IMR-90 (cell line): ENCODE data around the gene ARMH2. TPM values are rescaled to one million over a fixed set of nuclear protein-coding genes. Genes with fewer than 3 reads are reported as not detected.

Experiments used
- ATAC-seq: fragments of 200-7000 bp; cut with Tn5 transposase; 2 replicates; pipeline ENCODE4 v1.9.1; 2020; ENCODE audit warnings: low read depth, mild to moderate bottlenecking, moderate library complexity
- BruUV-seq: library from RNA; stranded (reverse); fragments of 400-500 nt; replicated peaks from 2 replicates; lab custom pipeline; 2021; lab: Mats Ljungman, UMichigan
- CTCF ChIA-PET: fragments of 300-600 bp; formaldehyde crosslinking; extraction: SDS; loops from one replicate; lab custom pipeline; 2021; ENCODE audit warnings: antibody characterized with exemption; lab: Yijun Ruan, JAX
- POLR2A ChIA-PET: fragments of 300-600 bp; sonication (Branson Sonifier 250); formaldehyde crosslinking; loops from one replicate; lab custom pipeline; 2022; ENCODE audit warnings: antibody characterized with exemption; ENCODE audit not compliant: unreplicated experiment; lab: Charles Lee
- DNase-seq: peaks from one replicate; pipeline ENCODE4 v3.0.0; 2013
- H2AFZ ChIP-seq: replicated peaks from 2 replicates; pipeline ENCODE3; 2013; ENCODE audit warnings: low read length, mild to moderate bottlenecking; ENCODE audit not compliant: poor library complexity
- H2AK5ac ChIP-seq: 2 replicates; pipeline ENCODE4 v1.6.1; 2013; ENCODE audit warnings: low read depth, low read length, inconsistent platforms
- H2AK9ac ChIP-seq: replicated peaks from 2 replicates; pipeline ENCODE3; 2013; ENCODE audit warnings: mild to moderate bottlenecking, low read depth, low read length, moderate library complexity; ENCODE audit not compliant: poor library complexity
- H2BK120ac ChIP-seq: 2 replicates; pipeline ENCODE4 v1.6.1; 2013; ENCODE audit warnings: low read depth, low read length, inconsistent platforms
- H2BK15ac ChIP-seq: 3 replicates; pipeline ENCODE4 v1.6.1; 2013; ENCODE audit warnings: low read depth, low read length, inconsistent platforms
- H2BK20ac ChIP-seq: 2 replicates; pipeline ENCODE4 v1.6.1; 2013; ENCODE audit warnings: low read depth, mild to moderate bottlenecking, inconsistent platforms, low read length, moderate library complexity
- H2BK5ac ChIP-seq: 2 replicates; pipeline ENCODE4 v1.6.1; 2013; ENCODE audit warnings: mild to moderate bottlenecking, low read depth, low read length, inconsistent platforms; ENCODE audit not compliant: poor library complexity, severe bottlenecking
- H3K14ac ChIP-seq: replicated peaks from 2 replicates; pipeline ENCODE4 v1.6.1; 2013; ENCODE audit warnings: low read depth, low read length, inconsistent platforms
- H3K18ac ChIP-seq: 2 replicates; pipeline ENCODE4 v1.6.1; 2013; ENCODE audit warnings: low read depth, low read length, control low read depth
- H3K23ac ChIP-seq: 2 replicates; pipeline ENCODE4 v1.6.1; 2013; ENCODE audit warnings: low read depth, low read length, inconsistent platforms
- H3K27ac ChIP-seq: 2 replicates; pipeline ENCODE4 v1.5.1; 2013; ENCODE audit warnings: mild to moderate bottlenecking, control low read depth, low read length; ENCODE audit not compliant: insufficient read depth
- H3K27me3 ChIP-seq: 2 replicates; pipeline ENCODE4 v1.6.1; 2013; ENCODE audit warnings: low read length; ENCODE audit not compliant: control insufficient read depth, insufficient read depth
- H3K36me3 ChIP-seq: 2 replicates; pipeline ENCODE4 v1.6.1; 2013; ENCODE audit warnings: low read length, mixed read lengths; ENCODE audit not compliant: control insufficient read depth, insufficient read depth
- H3K4ac ChIP-seq: 2 replicates; pipeline ENCODE4 v1.6.1; 2013; ENCODE audit warnings: low read depth, low read length, inconsistent platforms
- H3K4me1 ChIP-seq: 2 replicates; pipeline ENCODE4 v1.6.1; 2013; ENCODE audit warnings: low read length, mixed read lengths; ENCODE audit not compliant: control insufficient read depth, insufficient read depth
- H3K4me2 ChIP-seq: 2 replicates; pipeline ENCODE4 v1.6.1; 2013; ENCODE audit warnings: low read depth, mild to moderate bottlenecking, control low read depth, low read length, moderate library complexity
- H3K4me3 ChIP-seq: 2 replicates; pipeline ENCODE4 v1.5.1; 2013; ENCODE audit warnings: low read depth, mild to moderate bottlenecking, control low read depth, low read length, moderate library complexity; ENCODE audit not compliant: insufficient read depth
- H3K56ac ChIP-seq: 2 replicates; pipeline ENCODE4 v1.6.1; 2013; ENCODE audit warnings: low read length, inconsistent platforms; ENCODE audit not compliant: insufficient read depth; ENCODE audit errors: extremely low read depth
- H3K79me1 ChIP-seq, 2 experiments: 2 replicates each; pipeline ENCODE4 v1.6.1; 2013; ENCODE audit warnings: low read length in 2 of 2, inconsistent platforms in 1 of 2, low read depth in 1 of 2
- H3K9ac ChIP-seq: 2 replicates; pipeline ENCODE4 v1.6.1; 2013; ENCODE audit warnings: low read depth, low read length, control low read depth
- H3K9me1 ChIP-seq: 2 replicates; pipeline ENCODE4 v1.6.1; 2013; ENCODE audit warnings: low read length, inconsistent platforms; ENCODE audit not compliant: insufficient read depth
- H3K9me3 ChIP-seq: 2 replicates; pipeline ENCODE4 v1.6.1; 2013; ENCODE audit warnings: low read length; ENCODE audit not compliant: control insufficient read depth, insufficient read depth
- H4K20me1 ChIP-seq: 2 replicates; pipeline ENCODE4 v1.6.1; 2013; ENCODE audit warnings: low read length, inconsistent platforms; ENCODE audit not compliant: insufficient read depth
- H4K5ac ChIP-seq: 2 replicates; pipeline ENCODE4 v1.6.1; 2013; ENCODE audit warnings: mild to moderate bottlenecking, low read depth, low read length, control low read depth
- H4K8ac ChIP-seq, 2 experiments: 2 replicates each; pipeline ENCODE4 v1.6.1; 2013; ENCODE audit warnings: low read depth in 2 of 2, low read length in 2 of 2, control low read depth in 1 of 2, inconsistent platforms in 1 of 2
- H4K91ac ChIP-seq: 2 replicates; pipeline ENCODE4 v1.6.1; 2013; ENCODE audit warnings: low read depth, low read length, inconsistent platforms; ENCODE audit not compliant: insufficient read depth
- BHLHE40 ChIP-seq: fragments of 150-350 bp; IDR thresholded peaks from 2 replicates; pipeline ENCODE4 v1.6.1; 2016; ENCODE audit warnings: mild to moderate bottlenecking, low read depth, low read length
- CEBPB ChIP-seq: IDR thresholded peaks from 2 replicates; pipeline ENCODE4 v1.6.1; 2012; ENCODE audit warnings: low read depth, low read length, improper control_type of control experiment
- CHD1 ChIP-seq: IDR thresholded peaks from 2 replicates; pipeline ENCODE4 v1.6.1; 2012; ENCODE audit warnings: low read depth, low read length, improper control_type of control experiment
- FOS ChIP-seq: fragments of 150-350 bp; IDR thresholded peaks from 2 replicates; pipeline ENCODE4 v1.6.1; 2016; ENCODE audit warnings: low read depth, low read length
- MAFK ChIP-seq: IDR thresholded peaks from 2 replicates; pipeline ENCODE4 v1.6.1; 2012; ENCODE audit warnings: low read depth, low read length, improper control_type of control experiment
- NFE2L2 ChIP-seq: fragments of 150-350 bp; IDR thresholded peaks from 2 replicates; pipeline ENCODE4 v1.6.1; 2016; ENCODE audit warnings: low read depth, mild to moderate bottlenecking, low read length
- dilution Hi-C: fragments of 300-500 bp; cut with HindIII; formaldehyde crosslinking; loops from one replicate; pipeline ENCODE4 v1.14.3; 2018; ENCODE audit warnings: low sequenced_read_pairs; ENCODE audit not compliant: unreplicated experiment
- in situ Hi-C: fragments of 300-500 bp; cut with MboI; formaldehyde crosslinking; loops from 3 replicates; pipeline ENCODE4 v1.14.3; 2019; ENCODE audit warnings: low sequenced_read_pairs, inconsistent platforms, mixed read lengths
- intact Hi-C: fragments of 100-400 bp; cut with micrococcal nuclease; formaldehyde crosslinking; loops from 2 replicates; pipeline ENCODE4 v1.10.0; 2022
- polyA plus RNA-seq, 3 experiments: library from polyadenylated mRNA; depleted of rRNA; stranded (reverse); fragments of >200 nt; gene quantifications; 2 replicates each; pipeline ENCODE4 v1.2.3, GENCODE V29; 2012; ENCODE audit warnings: low replicate concordance in 1 of 3
- total RNA-seq: library from RNA; depleted of rRNA; stranded (reverse); fragments of >200 nt; gene quantifications from 2 replicates; pipeline ENCODE4 v1.2.3, GENCODE V29; 2012
- TF ChIP-seq, protein P1 (sequence below): fragments of 150-350 bp; IDR thresholded peaks from 2 replicates; pipeline ENCODE4 v1.6.1; 2016; ENCODE audit warnings: low read depth, mild to moderate bottlenecking, low read length, moderate library complexity, borderline replicate concordance
- TF ChIP-seq, protein P2 (sequence below): conservative IDR thresholded peaks from 2 replicates; pipeline ENCODE4 v1.5.1; 2012; ENCODE audit warnings: mild to moderate bottlenecking, low read depth, low read length, improper control_type of control experiment
- TF ChIP-seq, protein P3 (sequence below): fragments of 150-350 bp; IDR thresholded peaks from 2 replicates; pipeline ENCODE4 v1.6.1; 2017; ENCODE audit warnings: mild to moderate bottlenecking, antibody characterized with exemption, low read length, low read depth

Gene ARMH2
- total and polyA plus RNA-seq, 2 of the 4 experiments (the other 2 are of a cell fraction) = not detected

- Histone ChIP-seq H3K27ac (no peak overlapping the region), H2BK15ac (no peak overlapping the region), H3K9me3 (no peaks in the 10 kb centered on the region), H4K20me1 (peaks cover 11% of the 10 kb centered on the region), H4K5ac (no peak overlapping the region; the same call in 1 of the 2 replicates), H2AFZ (no peak overlapping the region), H2BK5ac (peak overlapping the region; percentile 31), H2AK5ac (no peak overlapping the region), H3K9me1 (no peaks in the 10 kb centered on the region), H3K56ac (no peak overlapping the region), H3K27me3 (no peaks in the 10 kb centered on the region), H3K18ac (no peak overlapping the region), H2BK120ac (no peak overlapping the region; the same call in 1 of the 2 replicates), H2BK20ac (no peak overlapping the region), H4K8ac (peak overlapping the region in 1 of 2 experiments; percentile 49; a peak in 1 of 4 replicates), H3K4me3 (no peak overlapping the region), H3K79me1 (peaks cover 9 to 21% of the 10 kb centered on the region in 2 experiments; a peak in 1 of 4 replicates), H2AK9ac (no peak overlapping the region), H3K36me3 (peaks cover 2% of the 10 kb centered on the region; the same call in 1 of the 2 replicates), H3K4ac (no peak overlapping the region), H3K9ac (no peak overlapping the region), H4K91ac (no peak overlapping the region), H3K4me1 (peaks cover 6% of the 10 kb centered on the region), H3K14ac (no peak overlapping the region), H3K4me2 (no peak overlapping the region), H3K23ac (no peak overlapping the region)
- no peak for ATAC-seq
- intact Hi-C loops (loop anchor here (5.0 kb wide), 2 partner anchors 73 to 233 kb away; no protein-coding TSS in a partner anchor), dilution Hi-C loops (no loop called here), in situ Hi-C loops (no loop called here)
- POLR2A ChIA-PET = no interaction called here
- BruUV-seq = no TSS peak
- no peak for TF ChIP-seq NFE2L2
- no peak for TF ChIP-seq CEBPB
- TF ChIP-seq MAFK = no peak
- no peak for TF ChIP-seq BHLHE40
- TF ChIP-seq, protein P1, sequence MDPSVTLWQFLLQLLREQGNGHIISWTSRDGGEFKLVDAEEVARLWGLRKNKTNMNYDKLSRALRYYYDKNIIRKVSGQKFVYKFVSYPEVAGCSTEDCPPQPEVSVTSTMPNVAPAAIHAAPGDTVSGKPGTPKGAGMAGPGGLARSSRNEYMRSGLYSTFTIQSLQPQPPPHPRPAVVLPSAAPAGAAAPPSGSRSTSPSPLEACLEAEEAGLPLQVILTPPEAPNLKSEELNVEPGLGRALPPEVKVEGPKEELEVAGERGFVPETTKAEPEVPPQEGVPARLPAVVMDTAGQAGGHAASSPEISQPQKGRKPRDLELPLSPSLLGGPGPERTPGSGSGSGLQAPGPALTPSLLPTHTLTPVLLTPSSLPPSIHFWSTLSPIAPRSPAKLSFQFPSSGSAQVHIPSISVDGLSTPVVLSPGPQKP = no peak
- no peak for TF ChIP-seq FOS
- TF ChIP-seq, protein P2, sequence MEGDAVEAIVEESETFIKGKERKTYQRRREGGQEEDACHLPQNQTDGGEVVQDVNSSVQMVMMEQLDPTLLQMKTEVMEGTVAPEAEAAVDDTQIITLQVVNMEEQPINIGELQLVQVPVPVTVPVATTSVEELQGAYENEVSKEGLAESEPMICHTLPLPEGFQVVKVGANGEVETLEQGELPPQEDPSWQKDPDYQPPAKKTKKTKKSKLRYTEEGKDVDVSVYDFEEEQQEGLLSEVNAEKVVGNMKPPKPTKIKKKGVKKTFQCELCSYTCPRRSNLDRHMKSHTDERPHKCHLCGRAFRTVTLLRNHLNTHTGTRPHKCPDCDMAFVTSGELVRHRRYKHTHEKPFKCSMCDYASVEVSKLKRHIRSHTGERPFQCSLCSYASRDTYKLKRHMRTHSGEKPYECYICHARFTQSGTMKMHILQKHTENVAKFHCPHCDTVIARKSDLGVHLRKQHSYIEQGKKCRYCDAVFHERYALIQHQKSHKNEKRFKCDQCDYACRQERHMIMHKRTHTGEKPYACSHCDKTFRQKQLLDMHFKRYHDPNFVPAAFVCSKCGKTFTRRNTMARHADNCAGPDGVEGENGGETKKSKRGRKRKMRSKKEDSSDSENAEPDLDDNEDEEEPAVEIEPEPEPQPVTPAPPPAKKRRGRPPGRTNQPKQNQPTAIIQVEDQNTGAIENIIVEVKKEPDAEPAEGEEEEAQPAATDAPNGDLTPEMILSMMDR = no peak
- TF ChIP-seq, protein P3, sequence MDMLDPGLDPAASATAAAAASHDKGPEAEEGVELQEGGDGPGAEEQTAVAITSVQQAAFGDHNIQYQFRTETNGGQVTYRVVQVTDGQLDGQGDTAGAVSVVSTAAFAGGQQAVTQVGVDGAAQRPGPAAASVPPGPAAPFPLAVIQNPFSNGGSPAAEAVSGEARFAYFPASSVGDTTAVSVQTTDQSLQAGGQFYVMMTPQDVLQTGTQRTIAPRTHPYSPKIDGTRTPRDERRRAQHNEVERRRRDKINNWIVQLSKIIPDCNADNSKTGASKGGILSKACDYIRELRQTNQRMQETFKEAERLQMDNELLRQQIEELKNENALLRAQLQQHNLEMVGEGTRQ = no peak
- no peak for TF ChIP-seq CHD1
- DNase-seq = no peak
- CTCF ChIA-PET = no interaction called here
Measured at GRCh38 chr6:24778878-24779277, 19.8 kb downstream of the ARMH2 start.
